Measurements from ENCODE around the gene NDUFAF3.
A peak's percentile ranks its signal among the peaks of the same experiment; 100 is the strongest.

The NDUFAF3 gene

GRCh38 chr3:49054344-49054862 lies 32.5 kb downstream of the NDUFAF3 start:
- no peak for DNase-seq (ENCODE audit: low read depth)

GRCh38 chr3:49057268-49057667 lies 35.3 kb downstream of the NDUFAF3 start:
- no peak for DNase-seq (ENCODE audit: low read depth)

GRCh38 chr3:49058011-49058410 lies 36.1 kb downstream of the NDUFAF3 start:
- peak; percentile 34 for DNase-seq (ENCODE audit: low read depth)
